Neuronal stem cell (in vitro differentiated cells): ENCODE data around the gene SLC37A1.
A peak's percentile ranks its signal among the peaks of the same experiment; 100 is the strongest.
"Not testable (repeated sequence)": the region's sequence is repeated elsewhere in the genome, so short reads cannot be mapped to it uniquely, and the experiment has no call there.

Source experiments
- DNase-seq: peaks from one replicate; pipeline ENCODE4 v3.0.0-alpha.2; 2013; ENCODE audit warnings: low spot score
- H2AFZ ChIP-seq: one replicate; pipeline ENCODE4 v1.6.1; 2013; ENCODE audit warnings: mild to moderate bottlenecking, low read length, inconsistent platforms
- H2AK5ac ChIP-seq: 2 replicates; pipeline ENCODE4 v1.6.1; 2013; ENCODE audit warnings: low read depth, mild to moderate bottlenecking, inconsistent platforms, low read length, moderate library complexity, mixed read lengths
- H2BK120ac ChIP-seq: 2 replicates; pipeline ENCODE4 v1.6.1; 2013; ENCODE audit warnings: low read depth, mild to moderate bottlenecking, inconsistent platforms, low read length, moderate library complexity, mixed read lengths
- H2BK12ac ChIP-seq: one replicate; pipeline ENCODE4 v1.6.1; 2013; ENCODE audit warnings: low read length, inconsistent platforms
- H2BK15ac ChIP-seq: 2 replicates; pipeline ENCODE4 v1.6.1; 2013; ENCODE audit warnings: mild to moderate bottlenecking, low read length, inconsistent platforms, mixed read lengths
- H2BK5ac ChIP-seq: one replicate; pipeline ENCODE4 v1.6.1; 2013; ENCODE audit warnings: inconsistent platforms, mild to moderate bottlenecking, low read length, moderate library complexity
- H3K14ac ChIP-seq: one replicate; pipeline ENCODE4 v1.6.1; 2013; ENCODE audit warnings: low read length, inconsistent platforms
- H3K18ac ChIP-seq: 2 replicates; pipeline ENCODE4 v1.6.1; 2013; ENCODE audit warnings: low read length, inconsistent platforms
- H3K23ac ChIP-seq: 2 replicates; pipeline ENCODE4 v1.6.1; 2013; ENCODE audit warnings: low read depth, mild to moderate bottlenecking, mixed read lengths, low read length, inconsistent platforms; ENCODE audit not compliant: poor library complexity
- H3K27ac ChIP-seq: replicated peaks from 3 replicates; pipeline ENCODE4 v1.5.1; 2013; ENCODE audit warnings: low read length, inconsistent platforms
- H3K27me3 ChIP-seq, 3 experiments: 2 replicates each; pipeline ENCODE4 v1.6.1; 2013; ENCODE audit warnings: low read length in 3 of 3, mild to moderate bottlenecking in 2 of 3, inconsistent platforms in 1 of 3, low read depth in 1 of 3, mixed read lengths in 1 of 3, moderate library complexity in 1 of 3; ENCODE audit not compliant: control insufficient read depth in 3 of 3, insufficient read depth in 3 of 3
- H3K36me3 ChIP-seq, 2 donors: replicated peaks in 1 of 2; 2 replicates each; pipeline ENCODE4 v1.6.1; 2013; ENCODE audit warnings: low read length in 2 of 2; ENCODE audit not compliant: control insufficient read depth in 2 of 2, insufficient read depth in 2 of 2
- H3K4ac ChIP-seq: 2 replicates; pipeline ENCODE4 v1.6.1; 2013; ENCODE audit warnings: inconsistent platforms, mild to moderate bottlenecking, low read length, moderate library complexity
- H3K4me1 ChIP-seq, 2 donors: 1 replicate in 1 of 2; 2 replicates in 1 of 2; pipeline ENCODE4 v1.6.1; 2013; ENCODE audit warnings: low read length in 2 of 2, low read depth in 1 of 2; ENCODE audit not compliant: control insufficient read depth in 2 of 2, insufficient read depth in 1 of 2
- H3K4me2 ChIP-seq: one replicate; pipeline ENCODE4 v1.6.1; 2013; ENCODE audit warnings: mild to moderate bottlenecking, low read length, inconsistent platforms; ENCODE audit not compliant: insufficient read depth, poor library complexity, severe bottlenecking
- H3K4me3 ChIP-seq, 2 donors: 2 replicates each; pipeline ENCODE4 v1.5.1; 2013; ENCODE audit warnings: low read length in 2 of 2, mild to moderate bottlenecking in 2 of 2, inconsistent platforms in 1 of 2, moderate library complexity in 1 of 2
- H3K79me1 ChIP-seq: one replicate; pipeline ENCODE4 v1.6.1; 2013; ENCODE audit warnings: low read depth, mild to moderate bottlenecking, inconsistent platforms, low read length, moderate library complexity
- H3K9ac ChIP-seq: one replicate; pipeline ENCODE4 v1.6.1; 2013; ENCODE audit warnings: mild to moderate bottlenecking, low read depth, low read length, inconsistent platforms; ENCODE audit not compliant: poor library complexity
- H3K9me3 ChIP-seq, 2 donors: replicated peaks in 1 of 2; 2 replicates each; pipeline versions ENCODE3 to v1.6.1; 2013; ENCODE audit warnings: low read length in 2 of 2, mild to moderate bottlenecking in 2 of 2, inconsistent platforms in 1 of 2, low read depth in 1 of 2, mixed read lengths in 1 of 2, moderate library complexity in 1 of 2; ENCODE audit not compliant: control insufficient read depth in 2 of 2, insufficient read depth in 1 of 2
- H4K8ac ChIP-seq: one replicate; pipeline ENCODE4 v1.6.1; 2013; ENCODE audit warnings: low read depth, mild to moderate bottlenecking, inconsistent platforms, low read length, moderate library complexity
- H4K91ac ChIP-seq: one replicate; pipeline ENCODE4 v1.6.1; 2013; ENCODE audit warnings: low read length, low read depth, mild to moderate bottlenecking, inconsistent platforms; ENCODE audit not compliant: poor library complexity
- WGBS, 2 donors: extraction: QIAGEN DNeasy Blood & Tissue Kit; methylation state at CpG; one replicate each; pipeline ENCODE4 v1.1.7; 2013; ENCODE audit warnings: missing lambda C conversion rate in 2 of 2, mixed read lengths in 1 of 2; ENCODE audit not compliant: insufficient read length in 2 of 2, insufficient replicate concordance in 1 of 2; ENCODE audit errors: extremely low coverage in 2 of 2; 5-methylcytosine and 5-hydroxymethylcytosine counted together

Gene SLC37A1

GRCh38 chr21:42624936-42625335, 111.3 kb downstream of the SLC37A1 start:
- Histone ChIP-seq H3K18ac (no peak overlapping the region), H3K79me1 (no peaks in the 10 kb centered on the region), H2BK12ac (no peak overlapping the region), H3K27ac (no peak overlapping the region), H3K27me3 (peaks cover 0 to 47% (median 0%) of the 10 kb centered on the region in 3 experiments), H4K8ac (no peak overlapping the region), H3K14ac (no peak overlapping the region), H2BK5ac (no peak overlapping the region), H2AFZ (no peak overlapping the region), H3K9me3 (no peaks in the 10 kb centered on the region), H2BK120ac (no peak overlapping the region), H3K4me1 (peaks cover 7 to 15% of the 10 kb centered on the region in 2 donors), H2AK5ac (no peak overlapping the region), H3K23ac (no peak overlapping the region), H2BK15ac (no peak overlapping the region), H3K4me3 (no peak overlapping the region), H4K91ac (no peak overlapping the region), H3K4me2 (no peak overlapping the region), H3K4ac (no peak overlapping the region), H3K9ac (no peak overlapping the region), H3K36me3 (no peaks in the 10 kb centered on the region)
- WGBS, 2 donors: no CpG with 5 or more reads among the region's 6 CpGs
- no peak for DNase-seq

GRCh38 chr21:42626171-42626570, 112.5 kb downstream of the SLC37A1 start:
- H3K14ac ChIP-seq: no peak overlapping the region
- no peak overlapping the region for H2BK5ac ChIP-seq
- no peak overlapping the region for H4K8ac ChIP-seq
- no peak overlapping the region for H3K4me3 ChIP-seq
- DNase-seq: no peak
- no peak overlapping the region for H2AK5ac ChIP-seq
- H2AFZ ChIP-seq: no peak overlapping the region
- H3K4me2 ChIP-seq: no peak overlapping the region
- no peak overlapping the region for H3K9ac ChIP-seq
- no peak overlapping the region for H3K4ac ChIP-seq
- no peak overlapping the region for H2BK12ac ChIP-seq
- H3K23ac ChIP-seq: no peak overlapping the region
- no peaks in the 10 kb centered on the region for H3K79me1 ChIP-seq
- H2BK120ac ChIP-seq: no peak overlapping the region
- H3K27ac ChIP-seq: no peak overlapping the region
- peaks cover 0 to 51% (median 0%) of the 10 kb centered on the region in 3 experiments for H3K27me3 ChIP-seq
- no peaks in the 10 kb centered on the region for H3K9me3 ChIP-seq
- no peaks in the 10 kb centered on the region for H3K36me3 ChIP-seq
- H2BK15ac ChIP-seq: no peak overlapping the region
- peaks cover 7 to 15% of the 10 kb centered on the region in 2 donors for H3K4me1 ChIP-seq
- no peak overlapping the region for H4K91ac ChIP-seq
- H3K18ac ChIP-seq: no peak overlapping the region
- no CpG with 5 or more reads among the region's 14 CpGs for WGBS, 2 donors

GRCh38 chr21:42627527-42628289, 114.1 kb downstream of the SLC37A1 start:
- Histone ChIP-seq H2BK5ac (no peak overlapping the region), H2BK12ac (no peak overlapping the region), H3K4me3 (no peak overlapping the region), H3K23ac (no peak overlapping the region), H2BK120ac (no peak overlapping the region), H3K14ac (peak overlapping the region; percentile 21), H4K8ac (no peak overlapping the region), H2BK15ac (no peak overlapping the region), H3K27ac (no peak overlapping the region), H3K4me1 (peaks cover 0 to 5% of the 10 kb centered on the region in 2 donors), H3K4me2 (no peak overlapping the region), H3K9ac (no peak overlapping the region), H3K18ac (no peak overlapping the region), H3K27me3 (peaks cover 0 to 35% (median 0%) of the 10 kb centered on the region in 3 experiments), H3K36me3 (no peaks in the 10 kb centered on the region), H2AK5ac (no peak overlapping the region), H3K4ac (no peak overlapping the region), H4K91ac (no peak overlapping the region), H3K79me1 (no peaks in the 10 kb centered on the region), H3K9me3 (no peaks in the 10 kb centered on the region), H2AFZ (no peak overlapping the region)
- no CpG with 5 or more reads among the region's 15 CpGs for WGBS, 2 donors
- DNase-seq: no peak

GRCh38 chr21:42628466-42629061, 114.9 kb downstream of the SLC37A1 start:
- H3K14ac ChIP-seq, H2BK5ac ChIP-seq, H3K4ac ChIP-seq, H3K79me1 ChIP-seq, H2AFZ ChIP-seq, H2BK15ac ChIP-seq, H3K36me3 ChIP-seq, H2AK5ac ChIP-seq, H3K4me1 ChIP-seq, H3K9ac ChIP-seq, H4K91ac ChIP-seq, H4K8ac ChIP-seq, H3K18ac ChIP-seq, H2BK12ac ChIP-seq, H3K23ac ChIP-seq, H3K9me3 ChIP-seq, H3K4me3 ChIP-seq, H2BK120ac ChIP-seq, H3K27ac ChIP-seq, DNase-seq, H3K4me2 ChIP-seq: not testable (repeated sequence)
- peaks cover 0 to 35% (median 0%) of the 10 kb centered on the region in 3 experiments for H3K27me3 ChIP-seq
- WGBS, 2 donors: 100% methylated on average over 1 of the region's 2 CpGs; no CpG with 5 or more reads in 1 of the 2 donors
